GM21367 (cell line): Measurements from ENCODE around the gene SCN8A.
"Not testable (repeated sequence)": the region's sequence is repeated elsewhere in the genome, so short reads cannot be mapped to it uniquely, and the experiment has no call there.

Experiments
- ATAC-seq: cut with Tn5 transposase; IDR thresholded peaks from one replicate; pipeline ENCODE4 v1.9.1; 2021; ENCODE audit not compliant: unreplicated experiment

Gene SCN8A

DNA sequence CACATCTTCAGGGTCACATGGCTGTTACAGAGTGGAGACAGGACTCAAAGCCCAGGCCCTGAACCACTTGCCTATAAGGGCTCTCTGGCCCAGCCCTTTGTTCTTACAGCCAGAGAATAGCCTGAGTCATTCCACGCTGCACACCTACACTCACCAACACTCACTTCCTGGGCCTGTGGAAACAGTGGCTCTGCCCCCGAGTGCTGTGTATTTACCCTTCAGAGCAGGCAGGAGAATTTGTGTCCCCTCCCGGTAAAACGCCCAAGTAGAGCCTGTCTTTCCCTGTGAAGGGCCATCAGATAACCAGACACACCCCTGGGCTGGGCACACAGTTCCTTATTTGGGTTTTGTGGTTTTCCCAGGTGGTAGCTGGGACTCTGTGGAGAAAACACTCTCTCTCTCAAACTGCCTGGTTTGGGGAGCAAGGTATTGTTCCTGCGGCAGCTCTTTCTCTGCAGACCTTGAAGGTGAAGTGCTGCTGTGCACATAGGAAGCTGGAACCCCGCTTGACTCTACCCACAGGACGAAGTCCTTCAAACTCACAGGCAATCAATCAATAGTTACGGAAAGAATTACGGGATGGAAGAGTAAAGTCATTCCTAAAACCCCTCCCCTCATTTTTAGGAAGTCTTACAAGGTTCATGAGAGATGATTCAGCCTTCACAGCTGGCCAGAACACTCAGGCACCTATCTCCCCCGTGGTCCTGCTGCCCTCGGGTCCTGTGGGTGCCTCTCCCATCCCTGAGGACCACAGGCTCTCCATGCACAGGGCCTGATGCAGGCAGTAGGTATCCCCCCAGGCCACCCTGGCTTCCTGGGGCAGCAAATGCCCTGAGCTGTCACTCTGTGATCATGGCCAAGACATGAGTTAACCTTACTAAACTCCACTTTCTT lies 237.1 kb downstream of the SCN8A start:
- no peak for ATAC-seq

DNA sequence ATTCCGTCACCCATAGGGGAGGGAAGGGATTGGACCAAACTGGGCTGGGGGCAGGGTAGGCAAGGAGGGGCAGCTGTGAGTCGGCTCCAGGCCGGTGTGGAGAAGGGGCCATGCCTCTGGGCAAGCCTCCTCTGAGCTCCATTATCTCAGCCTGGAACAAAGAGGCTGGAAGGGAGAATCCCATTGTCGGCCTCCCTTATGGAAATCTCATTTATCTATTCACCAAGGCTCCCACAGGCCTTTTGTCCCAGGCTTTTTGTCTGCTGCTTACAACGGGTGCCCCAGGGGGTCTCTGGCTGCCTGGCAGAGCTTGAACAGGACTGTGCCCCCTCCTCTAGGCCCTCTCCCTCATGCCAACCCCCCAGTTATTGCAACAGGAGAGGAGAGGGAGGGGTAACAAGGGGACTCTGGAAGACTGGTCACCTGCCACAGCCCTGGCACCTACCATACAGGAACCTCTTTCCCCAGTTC lies 238.0 kb downstream of the SCN8A start:
- ATAC-seq, result no peak

DNA sequence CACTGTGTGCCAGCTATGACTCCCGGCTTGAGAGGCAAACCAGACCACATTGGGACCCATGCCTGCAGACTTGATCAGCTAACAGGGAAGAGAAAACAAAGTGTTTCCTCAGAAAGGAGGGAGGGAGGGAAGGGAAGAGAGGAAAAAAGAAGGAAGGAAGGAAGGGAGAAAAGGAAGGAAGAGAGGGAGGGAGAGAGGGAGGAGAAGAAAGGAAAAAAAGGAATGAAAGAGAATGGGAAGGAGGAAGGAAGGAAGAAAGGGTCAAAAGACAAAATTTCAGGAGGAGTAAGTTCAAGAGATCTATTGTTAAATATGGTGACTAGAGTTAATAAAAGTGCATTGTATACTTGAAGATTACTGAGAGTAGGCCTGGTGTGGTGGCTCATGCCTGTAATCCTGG lies 238.6 kb downstream of the SCN8A start:
- ATAC-seq, result no peak

DNA sequence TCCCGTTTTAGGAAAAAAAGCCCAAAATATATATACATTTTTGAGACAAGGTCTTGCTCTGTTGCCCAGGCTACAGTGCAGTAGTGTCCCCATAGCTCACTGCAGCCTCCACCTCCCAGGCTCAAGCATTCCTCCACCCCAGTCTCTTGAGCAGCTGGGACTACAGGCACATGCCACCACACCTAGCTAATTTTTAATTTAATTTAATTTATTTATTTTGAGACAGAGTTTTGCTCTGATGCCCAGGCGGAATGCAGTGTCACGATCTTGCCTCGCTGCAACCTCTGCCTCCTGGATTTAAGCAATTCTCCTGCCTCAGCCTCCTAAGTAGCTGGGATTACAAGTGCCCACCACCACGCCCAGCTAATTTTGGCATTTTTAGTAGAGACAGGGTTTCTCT lies 240.8 kb downstream of the SCN8A start:
- not testable (repeated sequence) for ATAC-seq

DNA sequence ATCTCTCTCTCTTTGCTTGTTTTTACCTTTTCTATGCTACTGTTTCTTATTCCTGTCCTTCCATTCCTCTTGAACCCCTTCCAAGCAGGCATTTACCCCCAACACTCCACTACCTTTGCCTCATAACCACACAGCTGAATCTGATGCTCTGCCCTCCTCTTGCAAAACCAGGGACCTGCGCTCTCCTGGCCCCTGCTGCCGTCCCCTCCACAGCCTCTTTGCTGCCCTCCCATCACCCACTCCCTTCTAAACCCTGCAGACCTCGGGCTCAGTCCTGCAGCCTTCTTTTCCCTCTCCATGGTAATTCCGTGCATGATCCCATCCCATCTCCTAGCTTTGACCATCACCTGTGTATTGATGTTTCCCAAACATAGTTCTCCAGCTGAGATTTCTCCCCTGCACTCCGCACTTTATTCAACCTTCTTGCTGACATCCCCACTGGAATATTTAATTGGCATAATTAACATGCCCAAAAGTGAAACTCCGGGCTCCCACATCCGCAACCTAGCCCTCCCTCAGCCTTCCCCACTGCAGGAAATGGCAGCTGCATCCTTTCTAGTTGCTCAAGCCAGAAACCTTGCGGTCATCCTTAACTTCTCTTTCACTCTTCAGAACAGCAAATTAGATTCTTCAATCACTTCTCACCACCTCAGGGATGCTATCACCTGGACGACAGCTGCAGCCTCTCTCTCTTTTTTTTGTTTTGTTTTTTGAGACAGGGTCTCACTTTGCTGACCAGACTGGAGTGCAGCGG lies 241.5 kb downstream of the SCN8A start:
- no peak for ATAC-seq

DNA sequence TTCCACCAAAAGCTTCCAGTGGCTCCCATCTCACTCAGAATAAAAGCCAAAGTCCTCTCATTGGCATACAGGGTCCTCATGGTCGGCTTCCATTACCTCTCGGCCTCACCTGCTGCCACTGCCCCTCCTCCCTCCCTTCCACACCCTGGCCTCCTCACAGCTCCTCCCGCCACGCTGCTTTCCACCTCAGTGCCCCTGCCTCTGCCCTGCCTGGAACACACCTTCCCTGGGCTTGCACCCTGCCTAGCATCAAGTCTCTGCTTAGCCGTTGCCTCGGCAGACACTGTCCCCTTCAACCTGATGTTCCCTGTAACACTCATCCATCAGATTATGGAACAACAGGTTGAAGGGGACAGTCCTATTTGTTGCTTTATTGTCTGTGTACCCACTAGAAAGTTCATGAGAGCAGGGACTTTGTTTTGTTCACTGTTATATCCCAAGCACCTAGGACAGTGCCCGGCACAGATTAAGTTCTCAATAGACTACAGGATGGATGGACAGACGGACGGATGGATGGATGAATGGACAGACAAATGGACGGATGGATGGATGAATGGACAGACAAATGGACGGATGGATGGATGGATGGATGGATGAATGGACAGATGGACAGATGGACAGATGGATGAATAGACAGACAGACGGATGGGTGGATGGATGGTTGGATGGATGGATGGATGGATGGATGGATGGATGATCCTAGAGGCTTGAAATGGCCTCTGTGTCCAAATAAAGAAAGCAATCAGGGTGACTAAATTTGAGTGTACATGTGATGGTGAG lies 242.6 kb downstream of the SCN8A start:
- no peak for ATAC-seq

DNA sequence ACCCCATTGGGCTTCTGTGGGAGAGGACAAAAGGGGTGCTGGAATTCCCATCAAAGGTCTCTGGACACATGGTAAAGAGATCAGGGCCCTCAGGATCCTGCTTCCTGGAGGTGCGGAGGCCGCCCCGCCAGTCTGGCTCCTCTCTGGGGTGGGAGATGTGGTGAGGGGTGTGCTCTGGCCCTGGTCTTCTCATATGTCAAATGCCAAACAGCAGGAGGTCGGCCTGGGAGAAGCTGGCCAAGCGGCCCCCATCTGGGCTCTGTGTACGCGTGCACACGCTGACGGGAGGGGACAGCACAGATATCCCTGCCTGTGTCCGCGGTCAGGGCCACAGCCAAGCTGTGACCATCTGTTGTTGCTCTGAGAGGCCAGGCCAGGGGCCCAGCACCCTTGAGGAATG lies 243.4 kb downstream of the SCN8A start:
- ATAC-seq, result no peak

DNA sequence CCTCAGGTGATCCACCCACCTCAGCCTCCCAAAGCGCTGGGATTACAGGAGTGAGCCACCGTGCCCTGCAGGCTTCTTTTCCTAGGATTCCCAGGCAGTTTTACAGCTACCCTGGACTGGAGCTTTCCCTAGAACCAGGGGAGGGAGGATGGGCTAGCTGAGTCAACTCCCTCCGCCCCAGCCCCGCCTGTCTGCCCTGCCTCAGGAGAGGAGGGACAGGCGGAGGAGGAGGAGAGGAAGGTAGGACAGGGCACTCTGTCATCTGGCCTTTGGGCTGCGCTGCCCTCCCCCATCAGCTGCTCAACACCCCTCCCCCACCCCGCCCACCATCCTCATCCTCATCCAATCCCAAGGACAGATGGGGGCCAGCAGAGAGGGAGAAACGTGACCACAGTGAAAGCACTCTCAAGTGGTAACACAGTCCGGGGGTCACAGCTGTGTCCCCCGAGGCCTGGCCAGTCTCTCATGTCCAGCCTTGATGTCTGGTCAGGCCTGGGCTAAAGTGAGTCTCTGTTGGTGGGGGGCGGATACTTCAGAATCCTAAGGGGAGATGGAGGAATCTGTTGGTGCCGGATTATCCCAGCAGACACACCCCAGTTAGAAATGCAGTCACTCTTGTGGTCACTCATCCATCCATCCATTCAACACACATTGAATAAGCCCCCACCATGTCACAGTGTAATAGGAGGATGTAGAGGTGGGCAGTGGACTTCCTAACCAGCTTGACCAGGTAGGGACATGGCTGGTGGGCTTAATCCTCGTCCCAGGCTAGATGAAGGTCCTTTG lies 245.2 kb downstream of the SCN8A start:
- ATAC-seq, result no peak

DNA sequence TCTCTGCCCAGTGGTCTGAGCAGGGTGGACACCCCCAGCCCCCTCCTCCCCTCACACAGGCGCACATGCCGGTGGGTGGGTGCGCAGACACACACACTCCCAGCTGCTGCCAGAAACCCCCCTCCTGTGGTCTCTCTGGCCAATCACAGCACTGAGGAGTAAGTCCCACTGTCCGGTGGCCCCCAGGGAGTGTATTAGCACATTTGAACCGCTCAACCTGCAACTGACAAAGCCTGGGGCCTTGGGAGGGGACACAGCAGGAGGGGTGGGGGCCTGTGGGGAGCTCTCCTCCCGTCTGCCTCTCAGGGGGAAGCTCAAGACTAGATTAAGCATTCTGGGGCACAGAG lies 245.8 kb downstream of the SCN8A start:
- ATAC-seq, result no peak

DNA sequence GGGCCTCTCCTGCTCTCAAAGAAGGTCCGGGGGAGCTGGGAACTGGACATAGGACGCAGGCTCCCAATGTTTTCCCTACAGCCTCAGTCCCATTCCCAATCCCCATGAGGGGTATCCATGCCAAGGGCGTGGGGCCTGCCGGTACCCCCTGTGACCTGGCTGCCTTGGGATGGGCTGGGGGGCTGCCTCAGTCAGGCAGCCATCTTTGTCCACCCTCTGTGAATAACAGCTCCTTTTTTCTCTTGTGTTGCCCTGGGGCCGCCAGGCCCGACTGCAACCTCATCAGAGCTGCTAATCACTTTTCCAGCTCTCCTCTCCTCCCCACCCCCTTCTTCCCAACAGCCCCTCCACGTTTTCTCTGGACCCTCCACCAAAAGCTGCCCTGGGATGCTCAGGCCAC lies 246.3 kb downstream of the SCN8A start:
- ATAC-seq, result no peak

DNA sequence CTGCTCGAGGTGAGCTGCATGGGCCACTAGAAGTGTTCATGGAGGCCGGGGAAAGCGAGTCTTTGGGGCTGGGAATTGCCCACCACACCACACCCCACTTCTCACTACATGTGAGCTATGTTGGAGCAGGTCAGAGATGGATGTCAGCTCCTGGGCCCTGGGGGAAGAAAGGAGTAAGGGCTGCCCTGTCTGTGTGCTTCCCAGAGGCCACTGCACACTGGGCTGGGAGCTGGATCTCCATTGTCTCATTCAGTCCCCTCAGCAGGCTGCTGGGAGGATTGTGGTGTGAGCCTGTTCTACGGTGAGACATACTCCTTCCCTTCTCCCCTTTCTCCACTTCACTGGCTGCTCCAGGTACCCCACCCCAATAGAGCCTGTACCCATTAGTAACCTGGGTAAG lies 247.0 kb downstream of the SCN8A start:
- no peak for ATAC-seq

DNA sequence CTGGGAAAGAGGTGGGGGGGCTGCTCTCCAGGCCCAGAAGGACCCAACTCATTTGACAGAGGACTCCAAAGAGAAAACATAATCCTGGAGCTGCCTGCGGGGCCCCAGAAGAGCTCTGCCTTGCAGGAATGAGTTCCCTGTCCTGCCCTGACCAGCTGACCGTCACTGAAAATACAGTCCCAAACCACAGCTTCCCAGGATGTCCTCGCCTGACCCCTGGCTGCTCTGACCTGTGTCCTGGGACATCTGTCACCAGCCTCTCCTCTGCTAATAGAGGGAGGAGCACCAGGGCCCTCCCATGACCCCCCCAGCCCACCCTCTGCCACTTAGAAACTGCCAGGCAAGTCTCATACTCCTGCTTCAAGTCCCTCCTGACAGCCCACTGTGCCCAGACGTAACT lies 247.7 kb downstream of the SCN8A start:
- ATAC-seq, result no peak

DNA sequence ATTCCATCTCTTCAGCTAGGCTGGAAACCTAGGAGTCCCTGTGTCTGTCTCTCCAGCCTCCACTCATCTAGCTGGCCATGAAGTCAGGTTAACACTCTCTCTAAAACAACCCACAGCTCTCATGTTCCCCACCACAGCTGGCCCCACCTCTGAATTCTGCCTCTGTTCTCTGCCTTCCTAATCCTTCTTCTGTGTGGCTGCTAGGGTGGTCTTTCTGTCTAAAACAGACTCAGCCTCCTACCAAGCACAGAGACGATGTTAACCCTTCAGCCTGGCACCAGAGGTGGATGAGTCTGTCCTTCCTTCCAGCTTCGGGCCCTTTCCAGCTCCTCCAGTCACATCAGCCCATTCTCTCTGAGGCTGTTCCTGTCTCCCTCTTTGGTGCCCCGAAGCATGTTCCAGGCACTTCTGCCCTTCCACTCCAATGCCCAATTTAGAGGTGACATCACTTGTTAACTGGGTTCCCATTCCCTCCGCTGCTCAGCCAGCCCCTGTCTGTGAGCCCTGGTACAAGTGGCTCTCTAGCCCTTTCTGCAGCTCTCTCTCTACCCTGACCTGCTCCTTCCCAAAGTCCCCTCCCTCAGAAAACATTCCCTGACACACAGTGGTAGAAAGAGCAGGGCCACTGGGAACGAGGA lies 248.4 kb downstream of the SCN8A start:
- ATAC-seq, result no peak

DNA sequence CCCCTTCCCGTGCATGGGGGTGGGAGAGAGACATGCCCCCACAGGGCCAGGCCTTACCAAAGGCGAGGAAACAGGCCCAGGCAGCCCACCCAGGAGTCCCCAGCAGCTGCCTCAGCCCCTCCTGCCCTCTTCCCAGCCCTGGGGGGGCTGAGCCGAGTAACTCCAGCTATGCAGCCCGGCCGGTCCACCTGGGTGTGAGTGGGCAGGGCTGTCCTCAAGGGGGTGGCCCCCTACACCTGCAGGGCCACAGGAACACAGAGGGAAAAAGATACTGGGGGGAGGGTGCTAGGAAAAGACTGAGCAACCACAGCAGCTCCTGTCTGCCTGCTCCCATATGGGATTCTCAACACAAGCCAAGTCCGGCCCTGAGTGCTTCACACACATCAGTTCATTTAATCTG lies 249.9 kb downstream of the SCN8A start:
- no peak for ATAC-seq

DNA sequence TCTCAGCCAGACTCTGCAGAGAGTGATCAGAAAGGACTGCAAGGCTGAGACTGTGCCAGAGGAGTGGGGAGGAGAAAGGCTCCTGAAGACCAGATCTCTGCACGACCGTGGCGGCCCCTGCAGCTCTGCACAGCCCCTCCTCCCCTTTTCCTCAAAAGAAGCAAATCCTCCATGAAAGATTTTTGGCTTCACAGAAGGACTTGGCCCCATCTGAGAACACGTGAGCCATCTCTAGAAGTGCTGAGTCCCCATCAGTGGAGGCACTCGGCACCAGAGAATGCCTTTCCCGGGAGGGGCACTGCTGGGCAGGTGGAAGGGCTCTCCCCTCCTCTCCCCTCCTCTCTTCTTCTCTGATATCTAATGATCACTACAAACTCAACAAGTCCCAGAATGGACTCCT lies 250.7 kb downstream of the SCN8A start:
- ATAC-seq, result no peak

DNA sequence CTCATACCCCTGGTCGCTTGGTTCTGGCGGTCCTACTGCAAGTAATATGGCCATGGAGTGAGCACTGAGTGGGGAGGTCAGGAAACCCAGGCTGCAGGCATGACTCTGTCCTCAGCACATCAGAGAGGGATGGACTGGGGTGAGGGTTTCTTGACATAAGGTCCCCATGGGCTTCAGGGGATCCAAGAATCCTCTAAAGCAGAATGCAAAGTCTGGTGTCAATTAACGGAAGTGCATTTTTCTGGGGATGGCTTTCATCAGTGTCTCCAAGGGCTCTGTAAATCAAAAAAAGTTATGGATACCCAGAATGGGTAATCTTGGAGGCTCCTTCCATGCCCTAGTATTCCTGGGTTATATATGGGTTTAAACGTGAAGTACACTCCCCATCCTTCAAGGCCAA lies 253.8 kb downstream of the SCN8A start:
- no peak for ATAC-seq

DNA sequence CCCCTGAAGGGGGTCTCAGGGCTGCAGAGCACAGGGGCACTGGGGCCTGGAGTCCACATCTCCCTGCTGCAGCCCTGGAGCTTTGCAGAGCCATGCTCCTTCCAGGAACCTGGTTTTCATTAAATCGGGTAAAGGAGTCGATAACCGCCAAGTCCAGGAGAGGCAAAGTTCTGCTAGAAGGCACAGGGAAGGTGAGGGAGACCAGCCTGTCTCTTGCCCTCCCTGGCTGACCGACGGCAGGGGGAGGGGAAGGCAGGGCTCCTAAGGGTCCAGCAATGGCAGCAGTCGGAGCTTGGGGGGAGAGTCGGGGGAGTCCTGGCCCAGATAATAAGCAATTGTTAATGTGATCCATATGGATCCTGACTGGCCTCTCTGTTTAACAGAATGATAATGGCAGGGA lies 254.4 kb downstream of the SCN8A start:
- ATAC-seq, result no peak

DNA sequence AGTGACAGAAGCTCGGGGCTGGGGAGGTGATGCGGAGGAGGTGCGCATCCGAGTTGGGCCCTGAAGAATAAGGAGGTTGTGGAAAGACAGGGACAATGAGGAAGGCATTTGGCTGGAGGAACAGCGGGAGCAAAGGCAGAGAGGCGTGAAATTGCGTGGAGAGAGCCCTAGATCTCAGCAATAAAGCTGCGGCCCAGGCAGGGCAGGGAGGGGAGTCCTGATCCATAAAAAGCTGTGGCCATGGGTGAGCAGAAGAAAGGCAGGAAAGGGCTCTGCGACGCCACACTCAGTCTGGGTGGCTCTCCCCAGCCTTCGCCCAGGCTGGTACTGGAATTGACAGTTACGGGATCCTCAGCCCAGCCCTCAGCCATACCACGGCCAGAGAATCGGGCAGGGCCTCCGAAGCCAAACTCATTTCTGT lies 255.2 kb downstream of the SCN8A start:
- no peak for ATAC-seq

DNA sequence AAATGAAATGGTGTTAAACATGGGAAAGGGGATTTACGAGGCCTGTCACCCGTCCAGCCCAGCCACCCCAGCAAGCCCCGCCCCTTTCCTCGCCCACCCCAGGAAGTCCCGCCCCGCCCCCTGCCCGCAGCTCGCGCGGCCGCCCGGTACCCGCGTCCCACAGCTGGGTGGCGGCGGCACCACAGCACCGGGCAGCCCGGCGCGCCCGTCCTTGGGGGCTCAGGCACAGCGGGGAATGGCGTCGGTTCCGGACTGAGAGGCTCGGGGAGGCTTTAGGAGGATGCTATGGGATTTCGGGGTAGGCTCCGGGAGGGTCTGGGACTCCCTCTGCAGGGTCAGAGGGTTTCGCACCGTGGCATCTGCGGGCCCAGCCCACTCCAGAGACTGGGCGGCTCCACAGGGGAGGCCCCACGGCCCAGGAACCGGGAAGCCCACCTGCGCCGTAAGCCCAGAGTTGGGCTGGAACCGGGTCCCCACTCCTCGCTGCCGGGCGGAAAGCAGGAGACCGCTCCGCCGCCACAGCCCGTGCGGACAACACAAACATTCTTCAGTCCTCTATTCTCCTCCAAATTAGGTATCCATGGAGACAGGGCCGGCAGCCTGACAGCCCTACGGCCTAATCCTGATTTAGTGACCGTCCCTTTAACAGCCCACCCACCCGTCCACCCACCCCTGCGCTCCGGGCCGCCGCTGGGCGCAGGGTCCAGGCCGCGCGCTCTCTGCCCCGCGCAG lies 256.0 kb downstream of the SCN8A start:
- no peak for ATAC-seq
